ENCODE results near the gene LLPH.
"Not testable (repeated sequence)": the region's sequence is repeated elsewhere in the genome, so short reads cannot be mapped to it uniquely, and the experiment has no call there.

- TF ChIP-seq ZNF8 (CRISPR knock-in tag; IDR thresholded peaks at IDR 0.05); ZFP3 (CRISPR knock-in tag; IDR thresholded peaks at IDR 0.05); OSR1 (CRISPR knock-in tag; IDR thresholded peaks at IDR 0.05); PATZ1 (CRISPR knock-in tag; IDR thresholded peaks at IDR 0.05; ENCODE audit: borderline replicate concordance); RARB (CRISPR knock-in tag; IDR thresholded peaks at IDR 0.05); ZC3H10 (CRISPR knock-in tag; IDR thresholded peaks at IDR 0.05); TOX (CRISPR knock-in tag; IDR thresholded peaks at IDR 0.05; ENCODE audit: borderline replicate concordance); TCF4 (CRISPR knock-in tag; IDR thresholded peaks at IDR 0.05; ENCODE audit: borderline replicate concordance); CSDC2 (CRISPR knock-in tag; IDR thresholded peaks at IDR 0.05); ARNTL (CRISPR knock-in tag; IDR thresholded peaks at IDR 0.05; ENCODE audit: borderline replicate concordance, low read depth); ZFP30 (CRISPR knock-in tag; IDR thresholded peaks at IDR 0.05): not testable (repeated sequence)
- TF ChIP-seq, protein P1, sequence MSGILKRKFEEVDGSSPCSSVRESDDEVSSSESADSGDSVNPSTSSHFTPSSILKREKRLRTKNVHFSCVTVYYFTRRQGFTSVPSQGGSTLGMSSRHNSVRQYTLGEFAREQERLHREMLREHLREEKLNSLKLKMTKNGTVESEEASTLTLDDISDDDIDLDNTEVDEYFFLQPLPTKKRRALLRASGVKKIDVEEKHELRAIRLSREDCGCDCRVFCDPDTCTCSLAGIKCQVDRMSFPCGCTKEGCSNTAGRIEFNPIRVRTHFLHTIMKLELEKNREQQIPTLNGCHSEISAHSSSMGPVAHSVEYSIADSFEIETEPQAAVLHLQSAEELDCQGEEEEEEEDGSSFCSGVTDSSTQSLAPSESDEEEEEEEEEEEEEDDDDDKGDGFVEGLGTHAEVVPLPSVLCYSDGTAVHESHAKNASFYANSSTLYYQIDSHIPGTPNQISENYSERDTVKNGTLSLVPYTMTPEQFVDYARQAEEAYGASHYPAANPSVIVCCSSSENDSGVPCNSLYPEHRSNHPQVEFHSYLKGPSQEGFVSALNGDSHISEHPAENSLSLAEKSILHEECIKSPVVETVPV (CRISPR knock-in tag; IDR thresholded peaks at IDR 0.05), result not testable (repeated sequence)
- TF ChIP-seq, protein P2, sequence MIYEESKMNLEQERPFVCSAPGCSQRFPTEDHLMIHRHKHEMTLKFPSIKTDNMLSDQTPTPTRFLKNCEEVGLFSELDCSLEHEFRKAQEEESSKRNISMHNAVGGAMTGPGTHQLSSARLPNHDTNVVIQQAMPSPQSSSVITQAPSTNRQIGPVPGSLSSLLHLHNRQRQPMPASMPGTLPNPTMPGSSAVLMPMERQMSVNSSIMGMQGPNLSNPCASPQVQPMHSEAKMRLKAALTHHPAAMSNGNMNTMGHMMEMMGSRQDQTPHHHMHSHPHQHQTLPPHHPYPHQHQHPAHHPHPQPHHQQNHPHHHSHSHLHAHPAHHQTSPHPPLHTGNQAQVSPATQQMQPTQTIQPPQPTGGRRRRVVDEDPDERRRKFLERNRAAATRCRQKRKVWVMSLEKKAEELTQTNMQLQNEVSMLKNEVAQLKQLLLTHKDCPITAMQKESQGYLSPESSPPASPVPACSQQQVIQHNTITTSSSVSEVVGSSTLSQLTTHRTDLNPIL (CRISPR knock-in tag; IDR thresholded peaks at IDR 0.05; ENCODE audit: low read depth), result not testable (repeated sequence)
Measured at GRCh38 chr12:66174391-66175325, 44.1 kb upstream of the LLPH start.

Measured in SK-N-SH treated with all-trans-retinoic acid at 6 μM for 48 hours (cell line).